ENCODE data around the gene NCF4.

NCF4 gene

DNA sequence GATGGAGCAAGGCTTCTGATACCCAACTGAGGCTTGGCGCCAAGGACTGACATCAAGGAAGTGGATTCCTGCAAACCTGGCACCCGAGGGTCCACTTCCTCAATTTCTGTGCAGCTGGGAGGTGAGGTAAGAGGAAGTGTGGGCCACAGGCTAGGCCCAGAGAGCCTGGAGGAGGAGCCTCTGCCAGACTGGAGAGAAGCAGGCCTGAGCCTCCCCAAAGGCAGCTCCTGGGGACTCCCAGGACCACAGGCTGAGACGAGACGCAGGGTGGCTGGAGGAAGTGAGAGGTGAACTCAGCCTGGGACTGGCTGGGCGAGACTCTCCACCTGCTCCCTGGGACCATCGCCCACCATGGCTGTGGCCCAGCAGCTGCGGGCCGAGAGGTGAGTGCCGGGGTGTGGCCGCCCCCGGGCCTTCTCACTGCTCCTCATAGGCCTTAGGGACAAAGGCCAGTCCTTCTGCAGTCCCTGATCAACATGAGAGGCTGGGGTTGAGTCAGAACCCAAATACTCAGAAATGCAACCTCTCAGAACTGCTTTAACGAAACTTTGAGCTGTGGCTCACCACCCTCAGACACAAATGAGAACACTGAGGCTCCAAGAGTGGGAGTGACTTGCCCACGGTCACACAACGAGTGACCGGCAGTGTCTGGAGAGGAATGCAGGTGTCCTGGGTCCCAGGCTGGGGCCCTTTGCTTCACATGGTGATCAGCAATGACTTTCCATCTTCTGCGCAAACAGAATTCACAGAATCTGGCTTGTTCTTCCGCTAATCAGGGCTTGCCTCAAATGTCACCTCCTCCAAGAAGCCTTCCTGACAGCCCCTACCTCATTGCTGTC lies at the start of gene NCF4:
TSS of gene NCF4 (plus strand) at position 186 of the 839 bp plus-strand sequence. CDS start at position 352, 166 bp downstream.
- DNase-seq, result peak; percentile 84

- no peak for DNase-seq
These were observed 49.6 kb upstream of the NCF4 start for GRCh38 chr22:36811094-36811800.

DNA sequence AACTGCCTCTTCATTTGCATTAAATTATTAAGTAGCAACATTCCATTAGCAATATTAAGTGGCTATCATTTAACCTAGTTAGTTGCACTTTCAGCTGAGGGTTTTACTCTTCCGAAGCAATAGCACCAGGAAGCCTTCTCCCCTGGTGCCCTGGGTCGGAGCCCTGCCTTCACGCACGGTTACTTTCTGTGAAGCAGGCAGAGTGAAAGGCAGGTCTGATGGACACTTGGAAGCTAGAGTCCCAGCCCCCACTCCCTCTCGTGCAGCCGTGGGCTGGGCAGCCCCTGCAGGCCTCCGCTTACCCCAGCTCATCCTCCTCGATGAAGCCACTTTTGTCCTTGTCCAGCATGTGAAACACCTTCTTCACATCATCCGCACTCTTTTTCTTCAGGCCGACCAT lies 46.0 kb upstream of the NCF4 start:
- no peak for DNase-seq

DNA sequence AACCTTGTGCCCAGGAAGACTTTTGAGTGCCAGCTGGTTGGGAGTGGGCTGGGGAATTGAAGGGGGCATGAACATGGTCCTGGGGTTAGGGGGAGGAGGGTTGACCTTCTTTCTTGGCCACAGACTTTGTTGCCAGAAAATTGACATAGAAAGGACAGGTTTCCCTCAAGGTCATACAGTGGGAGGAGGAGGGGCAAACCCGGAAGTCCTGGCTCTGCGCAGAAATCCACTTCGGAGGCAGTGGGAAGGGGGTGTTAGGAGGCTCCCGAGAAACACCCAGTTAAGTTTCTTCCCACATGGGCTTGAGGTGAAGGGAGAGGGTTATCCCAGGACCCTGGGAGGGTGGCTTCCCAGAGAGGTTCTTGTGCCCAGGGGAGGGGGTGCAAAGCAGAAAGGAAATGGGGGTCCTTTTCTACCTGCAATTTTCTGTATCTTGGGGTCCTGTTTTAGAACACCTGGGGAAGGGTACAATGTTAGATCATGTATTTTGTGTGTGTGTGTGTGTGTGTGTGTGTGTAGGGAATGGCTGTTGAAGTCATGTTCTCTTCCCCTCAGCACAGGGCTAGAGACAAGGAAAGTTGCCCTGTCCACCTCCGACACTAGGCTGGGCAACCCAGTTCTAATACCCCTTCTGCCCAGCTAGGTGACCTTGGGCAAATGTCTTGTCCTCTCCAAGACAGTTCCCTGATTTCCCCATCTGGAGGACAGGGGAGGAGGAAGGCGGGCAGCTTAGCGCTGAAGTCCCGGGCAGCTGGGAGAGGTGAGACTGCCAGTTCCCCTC lies 45.1 kb upstream of the NCF4 start:
- DNase-seq, result no peak

GRCh38 chr22:36816339-36816635 lies 44.5 kb upstream of the NCF4 start:
- DNase-seq, result no peak

DNA sequence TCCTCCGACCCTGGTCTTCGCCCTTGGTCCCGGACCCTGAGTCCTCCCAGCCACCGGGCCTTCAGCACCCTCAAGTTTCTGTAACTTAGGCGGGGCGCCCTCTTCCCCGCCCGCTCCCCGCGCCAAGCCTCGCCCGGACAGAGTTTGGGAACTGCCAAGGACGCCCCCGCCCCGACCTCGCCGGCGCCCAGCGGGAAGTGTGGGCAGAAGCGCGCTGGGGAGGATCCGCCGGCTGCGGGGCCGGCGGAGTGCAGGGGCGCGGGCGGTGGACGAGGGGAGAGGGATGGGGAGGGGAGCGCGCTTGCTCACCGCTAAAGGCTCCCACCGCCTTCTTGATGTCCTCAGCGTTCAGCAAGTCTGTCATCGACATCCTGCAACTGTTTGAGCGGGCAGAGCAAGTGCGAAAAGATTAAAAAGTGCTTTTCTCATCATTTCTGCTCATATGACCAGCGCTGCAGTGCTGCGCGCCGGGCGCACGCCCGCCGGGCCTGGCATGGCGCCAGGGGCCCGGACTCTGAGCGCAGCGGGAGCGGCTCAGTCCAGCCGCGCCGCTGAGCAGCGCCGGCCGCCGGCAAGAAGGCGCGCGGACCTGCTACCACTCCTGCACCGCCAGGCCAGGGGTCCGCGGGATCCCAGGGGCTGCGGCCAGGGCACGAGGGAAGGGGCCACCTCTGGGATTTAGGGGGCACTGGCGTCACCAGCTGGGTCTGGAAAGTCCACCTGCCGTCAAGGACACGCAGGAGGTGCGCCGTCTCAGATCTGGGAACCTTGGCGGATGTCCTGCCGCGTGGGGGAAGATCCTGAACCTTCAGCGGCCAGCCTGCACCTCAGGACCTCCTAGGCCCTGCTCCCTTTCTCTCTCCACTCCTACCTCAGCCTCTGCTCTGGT lies 43.9 kb upstream of the NCF4 start, which contains the start of gene PVALB:
TSS of gene PVALB (minus strand) at position 400 of the 889 bp plus-strand sequence. CDS start at position 370, 30 bp downstream.
- DNase-seq, result no peak

DNA sequence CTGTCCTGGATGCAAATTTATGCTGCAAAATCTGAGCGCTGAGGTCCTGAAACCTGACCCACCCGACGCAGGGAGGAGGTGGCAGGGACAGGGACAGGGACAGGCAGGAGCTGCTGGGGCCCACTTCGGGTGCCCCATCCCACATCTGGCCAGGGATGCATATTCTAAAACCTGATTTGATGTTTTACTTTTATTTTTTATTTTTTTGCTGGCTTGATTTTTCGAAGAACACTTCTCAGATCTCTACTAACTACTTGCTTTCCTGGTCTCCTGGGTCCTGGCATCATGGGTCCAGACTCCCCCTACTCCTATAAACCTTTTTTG lies 43.3 kb upstream of the NCF4 start:
- DNase-seq, result no peak

DNA sequence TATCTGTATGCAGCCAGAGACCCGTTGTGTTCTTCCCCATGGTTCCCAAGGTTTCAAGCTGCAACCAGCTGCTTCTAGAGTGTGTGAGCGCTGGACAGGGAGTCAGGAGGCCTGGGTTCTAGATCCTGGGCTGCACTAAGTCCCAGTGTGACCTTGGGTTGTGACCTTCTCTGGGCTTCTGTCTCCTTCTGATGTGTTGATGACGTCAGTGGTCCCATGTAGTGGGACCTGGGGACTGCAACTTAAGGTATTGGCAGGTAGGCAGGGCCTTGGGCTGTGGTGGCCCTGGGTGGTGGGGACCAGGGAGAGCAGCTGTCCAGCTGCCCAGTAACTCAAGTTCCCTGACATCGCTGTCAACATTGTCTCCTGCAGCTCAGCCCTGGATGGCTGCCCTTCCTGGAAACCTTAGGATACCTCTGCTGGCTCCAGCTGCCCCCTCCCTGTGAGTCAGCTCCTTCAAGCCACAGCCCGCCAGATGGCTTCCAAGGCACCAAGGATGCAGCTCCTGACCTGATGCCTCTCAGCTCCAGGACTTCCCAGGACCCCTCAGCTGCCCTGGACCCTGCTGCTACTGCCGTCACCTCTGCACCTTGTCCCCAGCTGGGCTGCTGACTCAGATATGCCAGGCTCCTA lies 42.7 kb upstream of the NCF4 start:
- DNase-seq, result no peak

DNA sequence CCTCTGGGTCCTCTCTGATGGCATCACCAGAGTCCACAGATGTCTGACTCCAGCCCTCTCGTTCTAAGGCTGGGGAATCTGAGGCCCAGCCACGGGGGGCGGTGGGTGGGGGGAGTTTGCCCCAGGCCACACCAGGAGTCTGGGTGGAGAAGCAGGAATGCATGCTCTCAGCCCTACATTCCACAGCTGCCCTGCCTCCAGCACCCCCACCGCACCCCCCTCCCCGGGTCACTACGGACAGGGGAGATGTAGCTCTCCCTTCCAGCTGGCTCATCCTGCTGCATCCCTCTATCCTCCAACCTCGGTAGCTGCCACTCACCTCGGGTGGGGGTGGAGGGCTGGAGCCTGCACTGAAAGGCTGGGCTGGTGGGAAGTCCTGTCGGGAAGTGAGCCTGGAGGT lies 41.7 kb upstream of the NCF4 start:
- DNase-seq, result no peak

- DNase-seq, result no peak
These were observed 38.2 kb upstream of the NCF4 start for GRCh38 chr22:36822581-36822980.

DNA sequence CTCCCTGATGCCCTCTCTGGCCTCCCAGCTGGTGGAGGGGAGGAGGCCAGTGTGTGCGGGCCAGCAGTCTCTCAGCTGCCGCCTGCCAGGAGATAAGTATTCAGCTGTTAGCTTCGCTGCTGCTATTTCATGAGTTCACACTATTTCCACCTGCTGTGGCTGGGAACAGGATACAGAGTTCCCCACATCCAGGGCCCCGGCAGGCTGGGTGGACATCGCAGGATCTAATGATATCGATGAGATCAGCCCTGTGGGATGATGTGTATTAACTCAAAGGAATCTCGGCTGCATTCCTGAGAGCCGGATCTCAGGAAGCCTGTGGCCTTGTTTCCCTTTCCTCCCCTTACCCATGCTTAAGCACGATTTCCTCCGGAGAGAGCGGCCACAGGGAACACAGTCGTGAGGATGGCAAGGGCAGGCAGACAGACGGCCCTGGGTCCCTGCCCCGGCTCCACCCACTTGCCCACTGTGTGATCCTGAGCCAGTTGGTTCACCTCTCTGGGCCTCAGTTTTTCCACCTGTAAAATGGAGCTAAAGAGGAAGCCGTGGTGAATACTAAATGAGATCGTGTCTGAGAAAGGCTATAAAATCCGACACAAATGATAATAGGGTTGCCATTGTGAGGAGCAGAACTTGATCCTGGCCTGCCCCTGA lies 37.5 kb upstream of the NCF4 start:
- DNase-seq, result no peak

- DNase-seq, result no peak
These were observed 36.2 kb upstream of the NCF4 start for GRCh38 chr22:36824655-36825054.

DNA sequence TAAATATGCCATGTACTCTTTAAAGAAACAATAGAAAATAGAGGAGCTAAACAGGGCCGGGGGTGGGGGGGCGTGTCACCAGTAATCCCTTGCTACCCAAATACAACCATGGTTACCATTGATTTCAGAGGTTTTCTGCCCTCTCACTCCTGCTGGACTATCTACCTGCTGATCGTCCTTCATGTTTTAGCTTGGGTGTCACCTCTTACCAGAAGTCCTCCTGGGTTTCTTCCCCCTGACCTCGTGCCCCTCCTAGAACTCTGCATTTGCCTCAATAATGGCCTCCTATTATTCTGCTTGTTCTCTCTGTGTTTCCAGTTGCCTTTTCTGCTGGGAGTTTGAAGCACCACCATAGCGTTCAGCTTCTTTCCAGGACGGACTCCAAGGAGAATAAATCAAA lies 34.5 kb upstream of the NCF4 start:
- DNase-seq, result no peak

DNA sequence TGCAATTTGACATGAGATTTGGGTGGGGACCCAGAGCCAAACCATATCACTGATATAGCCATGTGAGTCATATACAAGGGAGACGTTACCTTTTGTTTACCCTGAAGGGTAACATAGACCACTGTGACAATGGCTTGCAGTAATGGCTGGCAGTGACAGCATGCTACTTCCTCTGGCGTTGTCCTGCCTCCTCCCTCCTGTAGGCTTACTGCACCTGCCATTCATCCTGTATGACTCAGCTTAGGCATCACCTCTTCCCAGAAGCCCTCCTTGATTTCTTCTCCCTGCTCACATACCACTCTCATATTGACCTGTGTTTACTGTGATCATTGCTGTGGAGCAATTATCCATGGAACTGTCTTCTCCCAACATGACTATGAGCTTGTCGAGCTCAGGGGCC lies 32.0 kb upstream of the NCF4 start:
- no peak for DNase-seq

GRCh38 chr22:36829370-36830002 lies 31.3 kb upstream of the NCF4 start:
- DNase-seq, result no peak

- no peak for DNase-seq
These were observed 30.2 kb upstream of the NCF4 start for GRCh38 chr22:36830601-36831000.

GRCh38 chr22:36831206-36831605 lies 29.6 kb upstream of the NCF4 start:
- DNase-seq, result no peak

DNA sequence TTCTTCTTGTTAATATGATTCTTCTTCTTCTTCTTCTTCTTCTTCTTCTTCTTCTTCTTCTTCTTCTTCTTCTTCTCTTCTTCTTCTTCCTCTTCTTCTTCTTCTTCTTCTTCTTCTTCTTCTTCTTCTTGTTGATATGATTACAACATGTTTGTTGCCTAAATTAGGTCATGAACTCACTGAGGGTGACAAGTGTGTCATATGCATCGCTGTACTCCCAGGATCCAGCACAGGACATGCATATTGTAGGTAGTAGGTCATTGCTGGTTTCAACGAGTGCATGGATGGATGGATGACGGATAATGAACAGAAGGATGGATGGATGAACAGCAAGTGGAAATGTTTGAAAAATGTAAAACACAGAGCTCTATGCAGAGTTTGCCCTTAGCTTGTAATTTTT lies 29.1 kb upstream of the NCF4 start:
- no peak for DNase-seq

- DNase-seq, result peak; percentile 12
These were observed 27.7 kb upstream of the NCF4 start for GRCh38 chr22:36833073-36833472.

GRCh38 chr22:36835903-36836302 lies 24.9 kb upstream of the NCF4 start:
- no peak for DNase-seq
